ENCODE data around the gene CYP4F8. TPM values are rescaled to one million over a fixed set of nuclear protein-coding genes. Genes with fewer than 3 reads are reported as not detected.

Gene CYP4F8
- total RNA-seq, 1 experiment from 2014 or later, result not detected

DNA sequence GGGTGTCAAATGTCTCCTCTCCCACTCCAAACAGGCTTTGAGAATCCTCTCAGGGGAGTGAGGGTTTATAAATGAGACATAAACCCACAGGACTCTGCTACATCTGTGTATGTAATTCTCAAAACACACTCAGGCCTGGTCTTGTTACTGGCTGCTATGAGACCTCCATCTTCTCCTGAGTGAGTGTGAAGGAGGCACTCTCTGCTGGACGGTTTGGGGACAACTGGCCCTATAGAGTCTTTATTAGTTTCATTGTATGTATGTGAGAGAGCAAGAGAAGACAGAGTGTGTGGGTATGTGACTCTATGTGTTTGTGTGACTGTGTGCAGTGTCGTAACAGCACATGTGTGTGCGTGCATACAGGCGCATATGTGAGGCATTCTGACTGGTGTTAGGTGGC, 48.2 kb downstream of the CYP4F8 start:
- H3K27ac ChIP-seq (ENCODE audit: insufficient read length, low read depth, low read length), result no peak overlapping the region
- H3K4me3 Mint-ChIP-seq, result no peak overlapping the region
- H4K20me1 ChIP-seq (ENCODE audit: control insufficient read depth, insufficient read depth, insufficient read length), result no peaks in the 10 kb centered on the region
- H3K27me3 ChIP-seq (ENCODE audit: insufficient read depth, low read length), result no peaks in the 10 kb centered on the region
- no peak overlapping the region for H3T11ph ChIP-seq (ENCODE audit: low read length)
- no peak overlapping the region for H3K27ac Mint-ChIP-seq
- H3K27me3 Mint-ChIP-seq (ENCODE audit: low read depth), result no peaks in the 10 kb centered on the region; the same call in none of the 2 replicates
- H3K23me2 ChIP-seq (ENCODE audit: insufficient read length, low read depth, low read length, poor library complexity, severe bottlenecking), result no peaks in the 10 kb centered on the region
- no peak for DNase-seq
- H3K4me2 ChIP-seq (ENCODE audit: insufficient read depth, insufficient read length, low read length), result no peak overlapping the region
- TF ChIP-seq, protein P1, sequence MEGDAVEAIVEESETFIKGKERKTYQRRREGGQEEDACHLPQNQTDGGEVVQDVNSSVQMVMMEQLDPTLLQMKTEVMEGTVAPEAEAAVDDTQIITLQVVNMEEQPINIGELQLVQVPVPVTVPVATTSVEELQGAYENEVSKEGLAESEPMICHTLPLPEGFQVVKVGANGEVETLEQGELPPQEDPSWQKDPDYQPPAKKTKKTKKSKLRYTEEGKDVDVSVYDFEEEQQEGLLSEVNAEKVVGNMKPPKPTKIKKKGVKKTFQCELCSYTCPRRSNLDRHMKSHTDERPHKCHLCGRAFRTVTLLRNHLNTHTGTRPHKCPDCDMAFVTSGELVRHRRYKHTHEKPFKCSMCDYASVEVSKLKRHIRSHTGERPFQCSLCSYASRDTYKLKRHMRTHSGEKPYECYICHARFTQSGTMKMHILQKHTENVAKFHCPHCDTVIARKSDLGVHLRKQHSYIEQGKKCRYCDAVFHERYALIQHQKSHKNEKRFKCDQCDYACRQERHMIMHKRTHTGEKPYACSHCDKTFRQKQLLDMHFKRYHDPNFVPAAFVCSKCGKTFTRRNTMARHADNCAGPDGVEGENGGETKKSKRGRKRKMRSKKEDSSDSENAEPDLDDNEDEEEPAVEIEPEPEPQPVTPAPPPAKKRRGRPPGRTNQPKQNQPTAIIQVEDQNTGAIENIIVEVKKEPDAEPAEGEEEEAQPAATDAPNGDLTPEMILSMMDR (conservative IDR thresholded peaks at IDR 0.05), result no peak
- H3K14ac ChIP-seq (ENCODE audit: insufficient read depth, low read length), result no peak overlapping the region
- H4K5ac ChIP-seq (ENCODE audit: insufficient read length, low read depth, low read length), result no peak overlapping the region
- H3K18ac ChIP-seq (ENCODE audit: insufficient read length, low read depth, low read length), result no peak overlapping the region
- no peaks in the 10 kb centered on the region for H3K4me1 ChIP-seq (ENCODE audit: insufficient read depth, low read length)
- H4K8ac ChIP-seq (replicated peaks; ENCODE audit: insufficient read length, low read depth, low read length), result no peak overlapping the region
- no peak overlapping the region for H2AK5ac ChIP-seq (ENCODE audit: insufficient read length, low read length)
- H3K9ac ChIP-seq (ENCODE audit: extremely low read depth, insufficient read length, low read length), result no peak overlapping the region
- H2BK20ac ChIP-seq (ENCODE audit: low read depth, low read length, poor library complexity, severe bottlenecking), result no peak overlapping the region
- no peaks in the 10 kb centered on the region for H3K79me1 ChIP-seq (ENCODE audit: insufficient read depth, low read depth, low read length, poor library complexity, severe bottlenecking)
- WGBS (ENCODE audit: extremely low coverage, insufficient read length, low lambda C conversion rate), result no CpG with 5 or more reads among the region's 4 CpGs
- no peak overlapping the region for H2BK5ac ChIP-seq (ENCODE audit: insufficient read length, low read length)
- H3K36me3 Mint-ChIP-seq (ENCODE audit: insufficient read depth in 1 of 3, low read depth in 3 of 3), result peaks cover 0 to 26% (median 9%) of the 10 kb centered on the region in 3 experiments; a peak in 5 of 7 replicates
- H3K4me1 Mint-ChIP-seq, result no peaks in the 10 kb centered on the region
- H3K79me2 ChIP-seq (ENCODE audit: insufficient read depth, low read length), result no peaks in the 10 kb centered on the region
- no peak overlapping the region for H3K4ac ChIP-seq (ENCODE audit: low read depth, low read length)
- peaks cover 31 to 33% of the 10 kb centered on the region in 2 experiments for H3K9me3 Mint-ChIP-seq
- no peak overlapping the region for H2AFZ ChIP-seq (ENCODE audit: low read length)
- H2BK120ac ChIP-seq (ENCODE audit: low read depth, low read length, poor library complexity, severe bottlenecking), result no peak overlapping the region
- H4K91ac ChIP-seq (ENCODE audit: insufficient read length, low read depth, low read length), result no peak overlapping the region
- H3K9me3 ChIP-seq (ENCODE audit: control insufficient read depth, low read depth, low read length), result peaks cover 74% of the 10 kb centered on the region
- H2BK15ac ChIP-seq (ENCODE audit: low read depth, low read length), result no peak overlapping the region
- H2BK12ac ChIP-seq (ENCODE audit: insufficient read length, low read depth, low read length), result no peak overlapping the region
- no peak overlapping the region for H3K56ac ChIP-seq (ENCODE audit: insufficient read length, low read depth, low read length)
- H3K23ac ChIP-seq (ENCODE audit: insufficient read length, low read depth, low read length), result no peak overlapping the region

Measured in H9 (cell line).